GM23338 (cell line): ENCODE results near the gene PCBP3.

Experiments used
- CTCF ChIP-seq, 2 experiments: fragments of 200-600 bp in 1 of 2; sonication (generic) in 1 of 2; conservative IDR thresholded peaks; 2 replicates each; pipeline versions ENCODE4 v1.5.1 to v1.6.1; 2016 to 2017; ENCODE audit warnings: antibody characterized with exemption in 2 of 2, low read depth in 2 of 2, mild to moderate bottlenecking in 2 of 2, moderate library complexity in 1 of 2
- EZH2 ChIP-seq: fragments of 200-600 bp; sonication (generic); IDR thresholded peaks from one replicate; pipeline ENCODE4 v1.8.0; 2017; ENCODE audit warnings: antibody characterized with exemption, mild to moderate bottlenecking, low read depth; ENCODE audit not compliant: unreplicated experiment
- EZH2phosphoT487 ChIP-seq: fragments of 200-600 bp; sonication (generic); IDR thresholded peaks from one replicate; pipeline ENCODE4 v1.8.1; 2018; ENCODE audit warnings: antibody characterized with exemption; ENCODE audit not compliant: unreplicated experiment
- JUNB ChIP-seq: IDR thresholded peaks from one replicate; pipeline ENCODE4 v1.6.1; 2016; ENCODE audit warnings: antibody characterized with exemption; ENCODE audit not compliant: unreplicated experiment
- POLR2AphosphoS5 ChIP-seq: IDR thresholded peaks from 2 replicates; pipeline ENCODE4 v1.6.1; 2016; ENCODE audit warnings: antibody characterized with exemption, low read depth
- TF ChIP-seq, protein P1 (sequence below): IDR thresholded peaks from one replicate; pipeline ENCODE4 v1.6.1; 2018; ENCODE audit warnings: antibody characterized with exemption; ENCODE audit not compliant: unreplicated experiment

- TF ChIP-seq CTCF (conservative IDR thresholded peaks at IDR 0.05; ENCODE audit: low read depth in 2 of 2), result no peak
- no peak for TF ChIP-seq POLR2AphosphoS5
- TF ChIP-seq EZH2, result no peak
- TF ChIP-seq JUNB, result no peak
- TF ChIP-seq, protein P1, sequence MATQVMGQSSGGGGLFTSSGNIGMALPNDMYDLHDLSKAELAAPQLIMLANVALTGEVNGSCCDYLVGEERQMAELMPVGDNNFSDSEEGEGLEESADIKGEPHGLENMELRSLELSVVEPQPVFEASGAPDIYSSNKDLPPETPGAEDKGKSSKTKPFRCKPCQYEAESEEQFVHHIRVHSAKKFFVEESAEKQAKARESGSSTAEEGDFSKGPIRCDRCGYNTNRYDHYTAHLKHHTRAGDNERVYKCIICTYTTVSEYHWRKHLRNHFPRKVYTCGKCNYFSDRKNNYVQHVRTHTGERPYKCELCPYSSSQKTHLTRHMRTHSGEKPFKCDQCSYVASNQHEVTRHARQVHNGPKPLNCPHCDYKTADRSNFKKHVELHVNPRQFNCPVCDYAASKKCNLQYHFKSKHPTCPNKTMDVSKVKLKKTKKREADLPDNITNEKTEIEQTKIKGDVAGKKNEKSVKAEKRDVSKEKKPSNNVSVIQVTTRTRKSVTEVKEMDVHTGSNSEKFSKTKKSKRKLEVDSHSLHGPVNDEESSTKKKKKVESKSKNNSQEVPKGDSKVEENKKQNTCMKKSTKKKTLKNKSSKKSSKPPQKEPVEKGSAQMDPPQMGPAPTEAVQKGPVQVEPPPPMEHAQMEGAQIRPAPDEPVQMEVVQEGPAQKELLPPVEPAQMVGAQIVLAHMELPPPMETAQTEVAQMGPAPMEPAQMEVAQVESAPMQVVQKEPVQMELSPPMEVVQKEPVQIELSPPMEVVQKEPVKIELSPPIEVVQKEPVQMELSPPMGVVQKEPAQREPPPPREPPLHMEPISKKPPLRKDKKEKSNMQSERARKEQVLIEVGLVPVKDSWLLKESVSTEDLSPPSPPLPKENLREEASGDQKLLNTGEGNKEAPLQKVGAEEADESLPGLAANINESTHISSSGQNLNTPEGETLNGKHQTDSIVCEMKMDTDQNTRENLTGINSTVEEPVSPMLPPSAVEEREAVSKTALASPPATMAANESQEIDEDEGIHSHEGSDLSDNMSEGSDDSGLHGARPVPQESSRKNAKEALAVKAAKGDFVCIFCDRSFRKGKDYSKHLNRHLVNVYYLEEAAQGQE, result no peak
- no peak for TF ChIP-seq EZH2phosphoT487
These were observed 12.0 kb upstream of the PCBP3 start for GRCh38 chr21:45631540-45631939.
